NCI-H146 treated with DMSO at 0.1 percent for 48 hours (cell line): Measurements from ENCODE around the gene ITGAD.

ENCODE experiments used
- DNase-seq: peaks from one replicate; lab custom pipeline; 2025; ENCODE audit not compliant: unreplicated experiment; lab: John Stamatoyannopoulos, UW

ITGAD gene

DNA sequence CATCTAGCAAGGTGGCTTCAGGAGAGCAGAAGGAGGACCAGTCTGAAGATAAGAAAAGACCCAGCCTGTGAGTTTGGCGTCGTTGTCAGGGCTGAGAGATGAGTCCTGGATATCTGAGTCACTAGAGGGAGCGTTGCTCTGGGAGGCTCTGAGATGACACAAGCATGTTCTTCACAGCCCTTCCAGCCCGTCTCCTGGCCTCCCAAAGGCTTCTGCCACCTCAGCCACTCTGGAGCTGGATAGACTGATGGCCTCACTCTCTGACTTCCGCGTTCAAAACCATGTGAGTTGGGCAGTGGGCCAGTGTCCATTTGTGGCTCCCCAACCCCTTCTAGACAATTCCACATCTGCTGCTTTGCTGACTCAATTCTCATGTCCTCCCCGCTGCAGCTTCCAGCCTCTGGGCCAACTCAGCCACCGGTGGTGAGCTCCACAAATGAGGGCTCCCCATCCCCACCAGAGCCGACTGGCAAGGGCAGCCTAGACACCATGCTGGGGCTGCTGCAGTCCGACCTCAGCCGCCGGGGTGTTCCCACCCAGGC is 81.1 kb downstream of the ITGAD start:
- no peak for DNase-seq

GRCh38 chr16:31474773-31475738 is 81.9 kb downstream of the ITGAD start:
- DNase-seq, result no peak

DNA sequence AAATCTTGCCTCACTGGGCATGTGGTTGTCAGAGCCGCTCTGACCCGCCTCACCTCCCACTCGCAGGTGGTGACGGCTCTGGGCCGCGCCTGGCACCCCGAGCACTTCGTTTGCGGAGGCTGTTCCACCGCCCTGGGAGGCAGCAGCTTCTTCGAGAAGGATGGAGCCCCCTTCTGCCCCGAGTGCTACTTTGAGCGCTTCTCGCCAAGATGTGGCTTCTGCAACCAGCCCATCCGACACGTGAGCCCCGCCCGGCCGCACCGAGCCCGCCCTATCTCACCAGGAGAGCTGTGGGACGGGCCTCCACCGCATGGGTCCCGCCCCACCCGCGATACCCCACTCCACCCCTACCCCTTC is 82.8 kb downstream of the ITGAD start:
- DNase-seq, result no peak
